SHP77 treated with DMSO at 0.1 percent for 48 hours (cell line): ENCODE measurements around the gene U2AF1L4.
"Not testable (repeated sequence)": the region's sequence is repeated elsewhere in the genome, so short reads cannot be mapped to it uniquely, and the experiment has no call there.

Source experiments
- DNase-seq: peaks from one replicate; lab custom pipeline; 2025; lab: John Stamatoyannopoulos, UW

Gene U2AF1L4

GRCh38 chr19:35725216-35725861 is 19.9 kb downstream of the U2AF1L4 start:
- DNase-seq: no peak

GRCh38 chr19:35724560-35724959 is 20.7 kb downstream of the U2AF1L4 start:
- DNase-seq: no peak

- DNase-seq: not testable (repeated sequence)
Measured at GRCh38 chr19:35724132-35724531, 21.1 kb downstream of the U2AF1L4 start.

GRCh38 chr19:35723671-35724070 is 21.5 kb downstream of the U2AF1L4 start:
- DNase-seq: no peak

- DNase-seq: no peak
Measured at GRCh38 chr19:35722897-35723296, 22.3 kb downstream of the U2AF1L4 start.

GRCh38 chr19:35722461-35722860 is 22.8 kb downstream of the U2AF1L4 start:
- no peak for DNase-seq

GRCh38 chr19:35721374-35721773 is 23.8 kb downstream of the U2AF1L4 start:
- DNase-seq: no peak

- no peak for DNase-seq
Measured at GRCh38 chr19:35720648-35721047, 24.6 kb downstream of the U2AF1L4 start.

GRCh38 chr19:35720163-35720524 is 25.1 kb downstream of the U2AF1L4 start:
- no peak for DNase-seq

GRCh38 chr19:35719402-35720162 is 25.6 kb downstream of the U2AF1L4 start:
- DNase-seq: no peak

GRCh38 chr19:35718345-35719041 is 26.7 kb downstream of the U2AF1L4 start:
- no peak for DNase-seq

GRCh38 chr19:35717665-35718344 is 27.4 kb downstream of the U2AF1L4 start, which contains the start of gene KMT2B:
TSS of gene KMT2B (plus strand) at chr19:35718003. CDS start at chr19:35718019, 16 bp downstream.
- no peak for DNase-seq

GRCh38 chr19:35716801-35717664 is 28.2 kb downstream of the U2AF1L4 start:
- DNase-seq: peak; percentile 87

- DNase-seq: no peak
Measured at GRCh38 chr19:35715981-35716800, 29.0 kb downstream of the U2AF1L4 start.

GRCh38 chr19:35715355-35715809 is 29.8 kb downstream of the U2AF1L4 start:
- no peak for DNase-seq

GRCh38 chr19:35714601-35715354 is 30.4 kb downstream of the U2AF1L4 start:
- no peak for DNase-seq

- no peak for DNase-seq
Measured at GRCh38 chr19:35713904-35714495, 31.2 kb downstream of the U2AF1L4 start.

- no peak for DNase-seq
Measured at GRCh38 chr19:35713506-35713850, 31.7 kb downstream of the U2AF1L4 start.
